OCI-LY1 (cell line): ENCODE measurements around the gene SHROOM3.

Experiments
- H2AFZ ChIP-seq: fragments of 200-600 bp; sonication (generic), shearing (Covaris generic); 2 replicates; pipeline ENCODE4 v1.6.0; 2014; ENCODE audit warnings: antibody characterized with exemption, mild to moderate bottlenecking, low read length
- H3F3A ChIP-seq: fragments of 200-600 bp; sonication (generic), shearing (Covaris generic); 2 replicates; pipeline ENCODE4 v1.6.0; 2014; ENCODE audit warnings: mild to moderate bottlenecking, antibody characterized with exemption, low read length, moderate library complexity; ENCODE audit not compliant: insufficient read depth
- H3K27ac ChIP-seq: fragments of 200-600 bp; sonication (generic); 2 replicates; pipeline ENCODE4 v1.5.1; 2014; ENCODE audit warnings: low read length, mixed run types, mild to moderate bottlenecking, low read depth; ENCODE audit not compliant: poor library complexity, severe bottlenecking
- H3K27me3 ChIP-seq: fragments of 200-600 bp; sonication (generic); 2 replicates; pipeline ENCODE4 v1.6.0; 2014; ENCODE audit warnings: antibody characterized with exemption, mild to moderate bottlenecking, low read length, moderate library complexity; ENCODE audit not compliant: insufficient read depth
- H3K36me3 ChIP-seq: fragments of 200-600 bp; sonication (generic); 2 replicates; pipeline ENCODE4 v1.6.1; 2014; ENCODE audit warnings: mild to moderate bottlenecking, antibody characterized with exemption, low read length, moderate library complexity, mixed read lengths; ENCODE audit not compliant: insufficient read depth
- H3K4me1 ChIP-seq: fragments of 200-600 bp; sonication (generic); 2 replicates; pipeline ENCODE4 v1.5.1; 2014; ENCODE audit warnings: mild to moderate bottlenecking, low read length, moderate library complexity; ENCODE audit not compliant: insufficient read depth, severe bottlenecking
- H3K4me2 ChIP-seq: fragments of 200-600 bp; sonication (generic), shearing (Covaris generic); 2 replicates; pipeline ENCODE4 v1.6.1; 2014; ENCODE audit warnings: low read length
- H3K4me3 ChIP-seq: fragments of 200-600 bp; sonication (generic); 2 replicates; pipeline ENCODE4 v1.5.1; 2014; ENCODE audit warnings: low read length, low read depth, mild to moderate bottlenecking, mixed read lengths; ENCODE audit not compliant: poor library complexity, severe bottlenecking
- H3K79me2 ChIP-seq: fragments of 200-600 bp; shearing (Covaris generic); 2 replicates; pipeline ENCODE4 v1.6.1; 2016; ENCODE audit warnings: mixed run types, low read length, mixed read lengths; ENCODE audit not compliant: insufficient read depth
- H3K9ac ChIP-seq: fragments of 200-600 bp; sonication (generic), shearing (Covaris generic); 2 replicates; pipeline ENCODE4 v1.6.1; 2014; ENCODE audit warnings: mild to moderate bottlenecking, low read length, mixed read lengths
- H3K9me2 ChIP-seq: fragments of 200-600 bp; sonication (generic), shearing (Covaris generic); 2 replicates; pipeline ENCODE4 v1.6.1; 2014; ENCODE audit warnings: low read depth, mild to moderate bottlenecking, low read length, mixed read lengths
- H3K9me3 ChIP-seq: fragments of 200-600 bp; shearing (Covaris generic); 2 replicates; pipeline ENCODE4 v1.6.1; 2014; ENCODE audit warnings: low read length, mixed read lengths
- H4K20me1 ChIP-seq: fragments of 200-600 bp; sonication (generic), shearing (Covaris generic); 2 replicates; pipeline ENCODE4 v1.6.0; 2016; ENCODE audit warnings: mild to moderate bottlenecking, low read length; ENCODE audit not compliant: insufficient read depth
- CTCF ChIP-seq: fragments of 200-600 bp; sonication (generic), shearing (Covaris generic); IDR thresholded peaks from 2 replicates; pipeline ENCODE4 v1.5.1; 2017; ENCODE audit warnings: mild to moderate bottlenecking, antibody characterized with exemption, low read length, moderate library complexity, mixed read lengths
- EZH2 ChIP-seq: fragments of 200-600 bp; sonication (generic), shearing (Covaris generic); IDR thresholded peaks from 2 replicates; pipeline ENCODE4 v1.8.0; 2017; ENCODE audit warnings: borderline replicate concordance, mixed run types, mild to moderate bottlenecking, antibody characterized with exemption, low read length, moderate library complexity, mixed read lengths

The SHROOM3 gene

GRCh38 chr4:76407440-76408119, 27.4 kb upstream of the SHROOM3 start:
- Histone ChIP-seq H3K9ac (no peak overlapping the region), H2AFZ (no peak overlapping the region), H3K9me2 (no peaks in the 10 kb centered on the region), H3F3A (no peaks in the 10 kb centered on the region), H3K27ac (no peak overlapping the region), H3K79me2 (no peaks in the 10 kb centered on the region), H4K20me1 (no peaks in the 10 kb centered on the region), H3K4me3 (no peak overlapping the region), H3K27me3 (no peaks in the 10 kb centered on the region), H3K36me3 (no peaks in the 10 kb centered on the region), H3K4me2 (no peak overlapping the region), H3K4me1 (no peaks in the 10 kb centered on the region), H3K9me3 (no peaks in the 10 kb centered on the region)
- TF ChIP-seq EZH2 (no peak), CTCF (no peak)

- Histone ChIP-seq H3F3A (no peaks in the 10 kb centered on the region), H3K36me3 (no peaks in the 10 kb centered on the region), H2AFZ (no peak overlapping the region), H4K20me1 (no peaks in the 10 kb centered on the region), H3K9me2 (no peaks in the 10 kb centered on the region), H3K9ac (no peak overlapping the region), H3K4me2 (no peak overlapping the region), H3K27ac (no peak overlapping the region), H3K79me2 (no peaks in the 10 kb centered on the region), H3K9me3 (no peaks in the 10 kb centered on the region), H3K4me3 (no peak overlapping the region), H3K4me1 (no peaks in the 10 kb centered on the region), H3K27me3 (no peaks in the 10 kb centered on the region)
- TF ChIP-seq EZH2, result no peak
- no peak for TF ChIP-seq CTCF
These were observed 24.4 kb upstream of the SHROOM3 start for GRCh38 chr4:76410636-76411035.

- Histone ChIP-seq H3K36me3 (no peaks in the 10 kb centered on the region), H3K4me3 (no peak overlapping the region), H3K27ac (no peak overlapping the region), H3K27me3 (no peaks in the 10 kb centered on the region), H3K9me2 (no peaks in the 10 kb centered on the region), H2AFZ (no peak overlapping the region), H3K4me1 (no peaks in the 10 kb centered on the region), H3K9me3 (no peaks in the 10 kb centered on the region), H3K9ac (no peak overlapping the region), H3F3A (no peaks in the 10 kb centered on the region), H3K79me2 (no peaks in the 10 kb centered on the region), H3K4me2 (no peak overlapping the region), H4K20me1 (no peaks in the 10 kb centered on the region)
- TF ChIP-seq EZH2, result no peak
- no peak for TF ChIP-seq CTCF
These were observed 14.8 kb upstream of the SHROOM3 start for GRCh38 chr4:76420188-76420761.
